GM19035 (cell line): ENCODE results near the gene TXNDC12.
A peak's percentile ranks its signal among the peaks of the same experiment; 100 is the strongest.
"Not testable (repeated sequence)": the region's sequence is repeated elsewhere in the genome, so short reads cannot be mapped to it uniquely, and the experiment has no call there.

Experiments
- ATAC-seq: cut with Tn5 transposase; IDR thresholded peaks from one replicate; pipeline ENCODE4 v1.9.1; 2021; ENCODE audit not compliant: unreplicated experiment

The TXNDC12 gene

GRCh38 chr1:52055066-52055865, at the start of gene TXNDC12:
TSS of gene TXNDC12 (minus strand) at chr1:52055191. CDS start at chr1:52055096, 95 bp downstream.
- ATAC-seq: peak; percentile 43

- peak; percentile 62 for ATAC-seq
Observed at GRCh38 chr1:52102336-52103013, 47.5 kb upstream of the TXNDC12 start.

- ATAC-seq: no peak
Observed at GRCh38 chr1:52098139-52098871, 43.3 kb upstream of the TXNDC12 start.

- ATAC-seq: no peak
Observed at GRCh38 chr1:52096216-52096615, 41.2 kb upstream of the TXNDC12 start.

- not testable (repeated sequence) for ATAC-seq
Observed at GRCh38 chr1:52094300-52094699, 39.3 kb upstream of the TXNDC12 start.

GRCh38 chr1:52087892-52088291, 32.9 kb upstream of the TXNDC12 start:
- ATAC-seq: not testable (repeated sequence)

GRCh38 chr1:52080014-52080415, 25.0 kb upstream of the TXNDC12 start:
- ATAC-seq: no peak

- not testable (repeated sequence) for ATAC-seq
Observed at GRCh38 chr1:52077277-52077676, 22.3 kb upstream of the TXNDC12 start.

- no peak for ATAC-seq
Observed at GRCh38 chr1:52072291-52072690, 17.3 kb upstream of the TXNDC12 start.

- no peak for ATAC-seq
Observed at GRCh38 chr1:52070704-52071103, 15.7 kb upstream of the TXNDC12 start.

GRCh38 chr1:52063192-52063591, 8.2 kb upstream of the TXNDC12 start:
- ATAC-seq: no peak

GRCh38 chr1:52060822-52061221, 5.8 kb upstream of the TXNDC12 start:
- no peak for ATAC-seq

- no peak for ATAC-seq
Observed at GRCh38 chr1:52059888-52060287, 4.9 kb upstream of the TXNDC12 start.

- no peak for ATAC-seq
Observed at GRCh38 chr1:52059321-52059720, 4.3 kb upstream of the TXNDC12 start.

GRCh38 chr1:52057876-52058415, 3.0 kb upstream of the TXNDC12 start:
- ATAC-seq: no peak

GRCh38 chr1:52057255-52057654, 2.3 kb upstream of the TXNDC12 start:
- ATAC-seq: no peak

- no peak for ATAC-seq
Observed at GRCh38 chr1:52056937-52057231, 1.9 kb upstream of the TXNDC12 start.

GRCh38 chr1:52056163-52056936, 1.4 kb upstream of the TXNDC12 start, which contains the start of gene BTF3L4:
TSS of gene BTF3L4 (plus strand) at chr1:52056295. CDS start at chr1:52059848, 3,553 bp downstream.
- peak; percentile 76 for ATAC-seq

GRCh38 chr1:52055866-52056162, 823 bp upstream of the TXNDC12 start:
- ATAC-seq: no peak

- no peak for ATAC-seq
Observed at GRCh38 chr1:52054496-52055065, 410 bp downstream of the TXNDC12 start.

- no peak for ATAC-seq
Observed at GRCh38 chr1:52053862-52054261, 1.1 kb downstream of the TXNDC12 start.
